Naive B cell (primary cell): Measurements from ENCODE around the gene ZNF536. TPM values are rescaled to one million over a fixed set of nuclear protein-coding genes. Genes with fewer than 3 reads are reported as not detected.

Experiments used
- ATAC-seq, 2 donors: fragments of 150-1000 bp; cut with Tn5 transposase; 2 replicates each; pipeline ENCODE4 v1.10.0; 2021; ENCODE audit warnings: low read depth in 2 of 2, mild to moderate bottlenecking in 2 of 2, moderate library complexity in 2 of 2
- DNase-seq: peaks from one replicate; pipeline ENCODE4 v3.0.0; 2022
- H3K27ac Mint-ChIP-seq, 6 donors: one replicate each; pipeline ENCODE4 v1.8.0; 2020 to 2022; ENCODE audit warnings: mild to moderate bottlenecking in 6 of 6, mixed read lengths in 6 of 6, moderate library complexity in 5 of 6, inconsistent platforms in 2 of 6
- H3K27me3 Mint-ChIP-seq, 3 donors: one replicate each; pipeline ENCODE4 v1.8.0; 2021 to 2022; ENCODE audit warnings: mixed read lengths in 3 of 3, mild to moderate bottlenecking in 1 of 3
- H3K36me3 Mint-ChIP-seq, 2 donors: one replicate each; pipeline ENCODE4 v1.8.0; 2020 to 2022; ENCODE audit warnings: mixed read lengths in 2 of 2, inconsistent platforms in 1 of 2, mild to moderate bottlenecking in 1 of 2
- H3K4me1 Mint-ChIP-seq, 3 donors: one replicate each; pipeline ENCODE4 v1.8.0; 2020 to 2022; ENCODE audit warnings: mixed read lengths in 3 of 3, inconsistent platforms in 1 of 3, mild to moderate bottlenecking in 1 of 3, moderate library complexity in 1 of 3
- H3K4me3 Mint-ChIP-seq, 8 donors: one replicate each; pipeline ENCODE4 v1.8.0; 2020 to 2022; ENCODE audit warnings: mild to moderate bottlenecking in 8 of 8, mixed read lengths in 8 of 8, moderate library complexity in 8 of 8, inconsistent platforms in 2 of 8
- H3K9me3 Mint-ChIP-seq, 7 donors: one replicate each; pipeline ENCODE4 v1.8.0; 2020 to 2022; ENCODE audit warnings: mixed read lengths in 7 of 7, mild to moderate bottlenecking in 5 of 7, inconsistent platforms in 2 of 7, moderate library complexity in 1 of 7
- polyA plus RNA-seq, 6 donors: library from polyadenylated mRNA; unstranded; fragments of 300-500 nt; fragmentation: Illumina TruSeq; gene quantifications; one replicate each; pipeline ENCODE4 v1.2.3, GENCODE V29; 2021; ENCODE audit warnings: low read depth in 6 of 6

Gene ZNF536
- polyA plus RNA-seq, 6 donors from 2014 or later = 0.08 TPM; not detected in 5

DNA sequence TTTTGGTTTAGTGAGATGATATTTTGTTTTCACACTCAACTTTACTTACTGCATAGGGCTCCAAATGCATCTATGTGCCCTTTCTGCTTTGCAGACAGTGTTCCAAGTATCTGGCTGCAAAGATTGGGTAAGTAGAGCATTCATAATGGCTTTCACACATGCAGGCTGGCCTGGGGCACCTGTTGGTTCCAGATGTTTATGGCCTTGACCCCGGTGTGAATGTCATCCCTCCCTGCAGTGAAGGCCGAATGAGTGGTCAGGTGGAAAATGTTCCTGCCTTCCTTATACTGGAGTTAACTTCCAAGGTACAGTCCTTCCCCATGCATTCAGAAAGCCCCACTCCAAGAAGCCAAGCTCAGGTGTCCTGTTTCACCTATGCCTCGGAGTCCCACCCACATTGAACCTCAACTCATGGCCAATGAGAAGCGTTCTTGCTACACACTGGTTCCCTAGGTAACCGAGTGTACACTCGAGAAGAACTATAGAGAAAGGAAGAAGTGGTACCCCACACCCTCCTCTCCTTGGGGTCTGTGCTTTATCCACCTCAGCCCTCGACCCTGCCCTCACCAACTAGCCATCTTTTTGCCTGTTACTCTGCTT is 23.0 kb upstream of the ZNF536 start:
- no peaks in the 10 kb centered on the region for H3K36me3 Mint-ChIP-seq
- DNase-seq (no peak), ATAC-seq (no peak)
- no peak overlapping the region for H3K27ac Mint-ChIP-seq
- H3K27me3 Mint-ChIP-seq = no peaks in the 10 kb centered on the region
- H3K4me3 Mint-ChIP-seq = no peak overlapping the region
- H3K9me3 Mint-ChIP-seq = peaks cover 0 to 4% (median 0%) of the 10 kb centered on the region in 7 donors
- no peaks in the 10 kb centered on the region for H3K4me1 Mint-ChIP-seq

DNA sequence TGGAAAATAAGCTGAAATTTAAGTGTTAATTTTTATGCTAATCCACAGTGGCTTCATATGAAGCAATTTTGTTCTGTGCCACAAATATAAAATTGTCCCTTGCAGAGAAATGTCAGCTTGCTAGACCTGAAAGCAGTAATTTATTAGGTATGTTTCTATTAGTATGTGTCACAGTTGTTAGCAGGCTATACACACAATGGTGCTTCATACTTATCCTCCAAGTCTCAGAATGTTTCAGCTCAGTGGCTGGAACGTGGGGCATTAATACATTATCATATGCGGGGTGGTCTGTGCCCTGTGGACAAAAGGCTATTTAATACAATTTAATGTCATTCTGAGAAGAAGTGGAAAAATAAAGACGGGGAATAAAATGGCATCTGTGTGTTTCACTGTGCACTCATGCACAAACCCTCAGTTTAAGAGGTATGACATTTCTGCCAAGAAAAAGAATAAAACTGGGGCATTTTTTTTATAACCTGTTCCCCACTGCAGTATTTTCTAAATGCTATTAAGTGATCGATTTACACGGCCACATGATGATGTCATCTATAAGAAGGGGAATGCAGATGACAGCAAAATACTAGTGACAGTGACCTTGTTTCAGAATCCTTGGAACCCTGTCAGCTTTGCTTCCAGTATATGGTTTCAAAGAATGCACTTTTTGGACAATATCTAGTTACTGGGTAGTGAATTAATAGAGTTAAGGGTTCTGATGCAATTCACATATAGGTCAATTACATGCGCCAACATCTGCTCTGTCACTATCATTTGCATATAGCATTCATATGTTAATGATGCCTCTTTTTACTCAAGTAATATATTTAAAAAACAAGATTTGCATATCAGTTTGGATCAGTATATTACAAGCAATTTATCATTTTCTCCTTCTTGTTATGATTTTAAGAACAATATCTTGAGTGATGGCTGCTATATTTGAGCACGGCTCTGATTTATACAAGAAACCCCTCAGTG is 21.2 kb upstream of the ZNF536 start:
- Mint-ChIP-seq H3K36me3 (no peaks in the 10 kb centered on the region), H3K4me1 (no peaks in the 10 kb centered on the region), H3K27ac (no peak overlapping the region), H3K9me3 (peaks cover 0 to 4% (median 0%) of the 10 kb centered on the region in 7 donors), H3K4me3 (no peak overlapping the region), H3K27me3 (no peaks in the 10 kb centered on the region)
- ATAC-seq = no peak
- DNase-seq = no peak

DNA sequence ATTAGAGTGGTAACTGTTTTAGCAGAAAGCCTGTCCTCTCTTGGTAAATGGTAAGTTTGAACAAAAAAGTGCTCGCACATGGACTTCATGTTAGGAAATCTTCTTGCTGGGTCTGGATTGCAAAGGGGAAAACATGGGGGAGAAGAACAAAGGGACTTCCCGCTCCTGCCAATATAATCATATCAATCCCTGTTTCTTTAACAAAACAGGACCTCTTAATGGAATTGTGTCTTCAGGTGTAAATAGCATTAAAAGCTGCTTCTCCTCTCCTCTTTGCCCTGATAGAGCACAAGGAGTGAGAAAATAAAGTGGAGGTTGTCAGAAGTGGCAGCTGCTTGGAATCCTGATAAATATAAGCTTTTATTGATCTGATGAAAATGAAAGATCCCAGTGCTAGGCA is 20.4 kb upstream of the ZNF536 start:
- H3K27me3 Mint-ChIP-seq = peaks cover 0 to 2% (median 0%) of the 10 kb centered on the region in 3 donors
- ATAC-seq (no peak), DNase-seq (no peak)
- peaks cover 0 to 4% (median 0%) of the 10 kb centered on the region in 7 donors for H3K9me3 Mint-ChIP-seq
- H3K27ac Mint-ChIP-seq = no peak overlapping the region
- H3K36me3 Mint-ChIP-seq = no peaks in the 10 kb centered on the region
- no peaks in the 10 kb centered on the region for H3K4me1 Mint-ChIP-seq
- H3K4me3 Mint-ChIP-seq = no peak overlapping the region

DNA sequence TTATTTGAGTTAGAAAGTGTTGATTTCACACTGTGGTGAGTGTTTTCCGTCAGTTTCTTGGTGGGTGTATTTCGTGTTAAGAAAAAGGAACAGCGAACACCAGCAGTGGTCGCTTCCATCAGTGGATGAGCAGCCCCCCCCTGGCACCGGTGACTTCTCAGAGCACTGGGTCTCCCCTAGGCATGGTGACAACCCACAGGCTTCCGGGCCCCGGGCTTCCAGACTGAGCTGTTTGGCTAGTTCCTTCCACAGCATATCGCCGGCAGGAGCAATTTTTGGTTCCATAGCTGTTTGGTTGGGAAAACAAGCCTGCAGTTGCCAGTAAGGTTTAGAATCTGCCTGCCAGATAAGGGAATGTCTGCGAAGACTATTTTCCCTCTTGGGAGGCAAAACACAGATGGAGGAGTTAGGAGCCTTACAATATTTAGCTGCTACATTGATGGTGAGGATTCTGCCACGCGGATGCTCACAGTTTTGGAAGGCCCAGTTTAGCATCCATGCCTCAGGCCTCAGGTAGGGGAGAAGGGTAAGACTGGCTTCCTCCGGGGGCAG is 18.7 kb upstream of the ZNF536 start:
- H3K4me1 Mint-ChIP-seq = no peaks in the 10 kb centered on the region
- H3K27ac Mint-ChIP-seq = no peak overlapping the region
- H3K36me3 Mint-ChIP-seq = no peaks in the 10 kb centered on the region
- no peak for ATAC-seq
- no peak for DNase-seq
- peaks cover 0 to 9% (median 0%) of the 10 kb centered on the region in 3 donors for H3K27me3 Mint-ChIP-seq
- peaks cover 0 to 5% (median 0%) of the 10 kb centered on the region in 7 donors for H3K9me3 Mint-ChIP-seq
- H3K4me3 Mint-ChIP-seq = no peak overlapping the region

DNA sequence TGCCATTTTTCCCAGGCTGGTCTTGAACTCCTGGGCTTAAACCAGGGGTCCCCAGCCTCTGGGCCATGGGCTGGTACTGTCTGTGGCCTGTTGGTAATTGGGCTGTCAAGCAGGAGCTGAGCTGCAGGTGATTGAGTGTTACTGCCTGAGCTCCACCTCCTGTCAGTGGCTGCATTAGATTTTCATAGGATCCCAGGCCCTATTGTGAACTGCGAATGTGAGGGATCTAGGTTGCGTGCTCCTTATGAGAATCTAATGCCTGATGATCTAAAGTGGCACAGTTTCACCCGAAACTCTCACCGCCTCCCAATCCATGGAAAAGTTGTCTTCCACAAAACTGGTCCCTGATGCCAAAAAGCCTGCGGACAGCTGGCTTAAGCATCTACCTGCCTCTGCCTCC is 16.6 kb upstream of the ZNF536 start:
- Mint-ChIP-seq H3K4me3 (no peak overlapping the region), H3K36me3 (no peaks in the 10 kb centered on the region), H3K9me3 (peaks cover 0 to 5% (median 0%) of the 10 kb centered on the region in 7 donors), H3K27ac (no peak overlapping the region), H3K4me1 (no peaks in the 10 kb centered on the region), H3K27me3 (peaks cover 4 to 28% (median 19%) of the 10 kb centered on the region in 3 donors)
- DNase-seq (no peak), ATAC-seq (no peak)

DNA sequence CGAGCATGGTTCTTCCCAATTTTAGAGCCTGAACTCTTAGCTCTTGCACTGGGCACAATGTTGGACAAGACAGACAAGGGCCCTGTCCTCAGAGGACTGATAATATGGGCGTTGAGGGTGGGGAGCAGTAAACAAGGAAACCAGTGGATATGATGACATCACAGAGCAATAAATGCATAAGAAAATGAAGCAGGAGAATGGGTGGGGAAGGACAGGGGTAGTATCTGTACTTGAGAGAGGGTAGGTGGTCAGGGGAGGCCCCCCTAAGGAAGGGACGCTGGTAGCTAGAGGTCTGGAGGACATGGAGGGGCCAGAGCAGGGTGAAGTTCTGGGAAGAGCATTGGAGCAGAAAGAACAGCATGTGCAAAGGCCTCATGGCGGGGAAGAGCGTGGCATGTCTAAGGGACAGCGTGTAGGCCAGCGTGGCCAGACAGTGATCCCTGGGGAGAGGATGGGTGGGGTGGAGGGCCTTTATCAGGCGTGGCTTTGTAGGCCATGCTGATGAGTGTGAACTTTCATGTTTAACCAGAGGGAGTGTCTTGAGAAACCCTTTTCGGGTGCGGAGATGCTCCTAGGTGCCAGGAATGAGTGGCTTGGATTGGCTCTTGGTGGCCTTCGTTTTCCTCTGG is 15.1 kb upstream of the ZNF536 start:
- H3K27me3 Mint-ChIP-seq = peaks cover 7 to 36% (median 28%) of the 10 kb centered on the region in 3 donors
- DNase-seq = no peak
- H3K27ac Mint-ChIP-seq = no peak overlapping the region
- H3K4me3 Mint-ChIP-seq = no peak overlapping the region
- ATAC-seq = no peak
- H3K9me3 Mint-ChIP-seq = peaks cover 0 to 5% (median 0%) of the 10 kb centered on the region in 7 donors
- peaks cover 0 to 4% (median 0%) of the 10 kb centered on the region in 3 donors for H3K4me1 Mint-ChIP-seq
- no peaks in the 10 kb centered on the region for H3K36me3 Mint-ChIP-seq

DNA sequence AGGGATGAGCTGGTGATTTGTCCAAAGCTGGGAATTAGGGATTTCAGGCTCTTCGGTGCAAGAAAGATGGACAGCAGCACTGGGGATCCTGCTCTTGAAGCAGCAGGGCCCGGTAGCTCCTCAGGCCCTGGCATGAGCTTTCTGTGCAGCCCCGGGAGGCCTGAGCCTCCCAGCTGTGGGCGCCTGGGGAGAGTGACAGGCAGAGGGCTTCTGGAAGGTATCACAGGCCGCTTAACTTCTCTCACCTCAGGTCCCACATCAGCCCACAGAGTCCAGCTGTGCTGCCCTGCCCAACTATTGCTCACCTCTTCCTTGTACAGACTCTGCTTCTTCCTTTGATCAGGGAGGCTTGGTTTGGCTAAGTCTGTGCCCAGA is 14.6 kb upstream of the ZNF536 start:
- peaks cover 0 to 4% (median 0%) of the 10 kb centered on the region in 3 donors for H3K4me1 Mint-ChIP-seq
- peak overlapping the region in 1 of 8 donors; percentile 1 for H3K4me3 Mint-ChIP-seq
- peaks cover 0 to 5% (median 0%) of the 10 kb centered on the region in 7 donors for H3K9me3 Mint-ChIP-seq
- H3K27ac Mint-ChIP-seq = peak overlapping the region in 1 of 6 donors; percentile 53
- ATAC-seq (no peak), DNase-seq (no peak)
- H3K27me3 Mint-ChIP-seq = peaks cover 11 to 36% (median 28%) of the 10 kb centered on the region in 3 donors
- H3K36me3 Mint-ChIP-seq = no peaks in the 10 kb centered on the region

DNA sequence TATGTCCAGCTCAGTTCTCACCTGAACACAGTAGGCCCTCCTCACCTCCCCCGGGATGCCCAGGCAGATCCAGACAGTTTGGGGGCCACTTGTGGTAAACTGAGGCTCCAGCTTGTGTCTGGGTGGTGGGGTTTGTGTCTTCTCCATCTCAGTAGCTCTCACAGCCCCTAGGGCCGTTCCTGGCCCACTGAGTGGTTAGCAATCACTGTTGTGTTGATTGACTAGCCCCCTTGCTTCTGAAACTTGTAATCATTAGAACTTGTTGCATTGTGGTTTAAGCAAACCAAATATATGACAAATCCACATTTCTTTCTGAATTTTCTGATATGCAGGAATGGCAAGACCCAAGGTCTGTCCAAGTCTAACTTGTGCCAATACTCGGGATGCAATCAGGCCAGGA is 13.9 kb upstream of the ZNF536 start:
- no peak for ATAC-seq
- no peak for DNase-seq
- H3K4me3 Mint-ChIP-seq = peak overlapping the region in 1 of 8 donors; percentile 0

DNA sequence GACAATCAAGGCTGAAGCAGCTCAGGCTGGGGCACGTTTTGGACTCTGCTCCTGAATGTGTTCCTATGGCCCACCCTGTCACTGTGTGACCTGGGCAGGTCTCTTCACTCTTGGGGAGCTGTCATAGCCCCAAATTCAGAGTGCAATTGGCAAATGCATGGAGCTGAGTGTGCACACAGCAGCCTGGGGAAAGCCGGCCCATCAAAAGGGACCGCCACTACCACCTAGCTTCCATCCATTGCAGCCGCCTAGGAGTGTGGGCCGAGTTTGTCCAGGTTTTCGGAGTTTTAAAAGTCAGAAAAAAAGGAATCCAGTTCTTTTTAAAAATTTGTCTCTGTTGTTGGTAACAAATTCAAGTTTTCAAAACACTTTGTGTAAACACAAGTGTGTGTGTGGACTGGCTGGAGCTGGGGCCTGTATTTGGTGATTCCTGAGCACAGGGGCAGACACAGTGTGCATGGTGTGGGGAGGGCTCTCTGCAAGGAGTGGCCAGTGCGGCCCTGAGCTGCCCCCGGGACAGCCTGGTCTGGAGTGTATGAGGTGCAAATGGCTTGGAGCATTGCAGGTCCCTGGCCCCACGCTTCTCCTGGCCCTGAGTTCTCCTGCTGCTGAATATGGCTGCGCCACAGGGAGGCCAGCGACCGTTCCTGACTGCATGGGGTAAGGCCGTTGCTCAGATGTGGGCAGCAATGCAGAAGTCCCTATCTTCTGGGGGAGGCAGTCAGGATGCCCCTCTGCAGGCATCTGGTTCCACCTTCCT is 13.2 kb upstream of the ZNF536 start:
- ATAC-seq = no peak
- Mint-ChIP-seq H3K27ac (no peak overlapping the region), H3K27me3 (peaks cover 20 to 46% (median 38%) of the 10 kb centered on the region in 3 donors), H3K4me3 (peak overlapping the region in 1 of 8 donors; percentile 49), H3K9me3 (peaks cover 0 to 5% (median 0%) of the 10 kb centered on the region in 7 donors), H3K4me1 (peaks cover 0 to 4% (median 0%) of the 10 kb centered on the region in 3 donors), H3K36me3 (no peaks in the 10 kb centered on the region)
- DNase-seq = no peak

More for the DNA sequence above, 13.9 kb upstream of the ZNF536 start:
- Mint-ChIP-seq H3K36me3 (no peaks in the 10 kb centered on the region), H3K4me1 (peaks cover 0 to 4% (median 0%) of the 10 kb centered on the region in 3 donors), H3K27me3 (peaks cover 15 to 39% (median 33%) of the 10 kb centered on the region in 3 donors), H3K9me3 (peaks cover 0 to 5% (median 0%) of the 10 kb centered on the region in 7 donors), H3K27ac (no peak overlapping the region)

DNA sequence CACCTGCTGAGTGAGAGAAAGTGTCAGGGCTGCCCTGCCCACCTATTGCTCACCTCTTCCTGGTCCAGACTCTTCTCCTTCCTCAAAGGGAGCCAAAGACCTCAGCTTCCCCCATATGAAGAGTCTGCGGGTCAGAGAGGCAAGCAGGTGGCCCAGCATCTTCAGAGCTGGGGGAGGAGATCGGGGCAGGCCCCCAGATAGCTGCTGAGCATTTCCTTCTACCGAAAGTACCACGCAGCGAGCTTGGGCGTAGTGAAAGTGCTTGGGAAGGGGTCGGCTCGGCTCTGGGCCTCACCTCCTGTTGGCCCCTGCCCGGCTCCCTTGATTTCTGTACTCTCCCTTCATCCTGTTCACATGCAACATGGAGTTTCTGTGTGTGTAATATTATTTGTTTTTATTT is 12.2 kb upstream of the ZNF536 start:
- no peaks in the 10 kb centered on the region for H3K36me3 Mint-ChIP-seq
- H3K4me1 Mint-ChIP-seq = peaks cover 0 to 4% (median 0%) of the 10 kb centered on the region in 3 donors

DNA sequence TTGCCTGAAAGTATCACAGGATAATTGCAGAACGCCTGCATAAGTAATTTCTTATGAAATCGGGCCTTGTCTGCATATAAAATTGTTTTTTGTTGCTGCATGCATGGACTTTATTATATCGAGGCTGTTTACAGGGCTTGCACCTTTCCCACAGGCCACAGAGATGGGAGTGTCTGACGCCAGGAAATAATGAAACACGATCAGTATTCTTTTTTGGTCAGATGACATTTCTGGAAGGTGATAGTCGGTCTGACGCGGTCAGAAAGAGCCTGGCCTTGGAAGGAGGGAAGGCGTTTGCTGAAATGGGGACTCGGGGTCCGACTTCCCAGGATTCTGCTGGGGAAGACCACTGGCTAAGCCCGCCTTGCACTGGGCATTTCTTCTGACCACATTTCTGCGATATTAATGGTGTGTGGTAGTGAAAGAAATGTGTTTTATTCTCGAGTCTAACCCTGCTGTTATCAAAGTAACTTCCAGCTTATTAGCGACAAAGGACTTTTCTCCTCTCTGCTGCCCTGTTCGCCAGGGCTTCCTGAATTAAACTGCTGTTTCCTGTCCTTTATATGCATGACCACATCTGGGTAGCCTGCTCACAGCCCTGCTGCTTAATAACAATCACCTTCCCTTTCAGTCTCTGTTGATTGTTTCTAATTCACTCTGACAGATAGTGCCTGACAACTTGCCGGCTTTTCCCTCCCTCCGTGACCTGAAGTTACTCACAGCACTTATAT is 11.6 kb upstream of the ZNF536 start:
- Mint-ChIP-seq H3K4me1 (peaks cover 0 to 4% (median 0%) of the 10 kb centered on the region in 3 donors), H3K36me3 (no peaks in the 10 kb centered on the region), H3K27me3 (peaks cover 20 to 46% (median 38%) of the 10 kb centered on the region in 3 donors), H3K27ac (no peak overlapping the region), H3K9me3 (peaks cover 0 to 5% (median 1%) of the 10 kb centered on the region in 7 donors), H3K4me3 (no peak overlapping the region)
- ATAC-seq (no peak), DNase-seq (no peak)

More for the DNA sequence above, 12.2 kb upstream of the ZNF536 start:
- peaks cover 20 to 46% (median 38%) of the 10 kb centered on the region in 3 donors for H3K27me3 Mint-ChIP-seq
- ATAC-seq = no peak
- H3K27ac Mint-ChIP-seq = no peak overlapping the region
- peaks cover 0 to 5% (median 0%) of the 10 kb centered on the region in 7 donors for H3K9me3 Mint-ChIP-seq
- no peak overlapping the region for H3K4me3 Mint-ChIP-seq
- DNase-seq = no peak

DNA sequence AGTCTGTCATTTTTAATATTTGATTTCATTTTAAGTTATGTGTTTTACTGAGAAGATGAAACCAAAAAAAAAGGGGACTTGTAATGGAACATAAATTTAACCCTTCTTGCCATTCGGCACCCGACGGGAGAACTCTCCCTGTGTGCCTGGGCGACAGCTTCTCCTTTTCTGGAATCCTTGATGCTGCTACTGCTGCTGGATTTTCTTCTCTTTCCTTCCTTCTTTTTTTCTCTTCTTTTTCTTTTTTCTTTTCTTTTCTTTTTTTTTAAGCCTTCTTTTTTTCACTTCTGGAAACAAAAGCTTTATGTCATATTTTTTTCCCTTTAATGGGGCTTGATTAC is 11.1 kb upstream of the ZNF536 start:
- Mint-ChIP-seq H3K9me3 (peaks cover 0 to 5% (median 1%) of the 10 kb centered on the region in 7 donors), H3K36me3 (no peaks in the 10 kb centered on the region), H3K27me3 (peaks cover 21 to 46% (median 39%) of the 10 kb centered on the region in 3 donors), H3K4me3 (no peak overlapping the region), H3K27ac (peak overlapping the region in 1 of 6 donors; percentile 72), H3K4me1 (peaks cover 0 to 4% (median 0%) of the 10 kb centered on the region in 3 donors)
- DNase-seq = no peak
- no peak for ATAC-seq
